ENCODE measurements around the gene TBX6. TPM values are rescaled to one million over a fixed set of nuclear protein-coding genes. Genes with fewer than 3 reads are reported as not detected.
"Not testable (repeated sequence)": the region's sequence is repeated elsewhere in the genome, so short reads cannot be mapped to it uniquely, and the experiment has no call there.

TBX6 gene
- total RNA-seq, 1 experiment from 2014 or later: 0.46 TPM

- no peak overlapping the region for H3K4me3 ChIP-seq (ENCODE audit: low read depth in 2 of 2, low read length in 2 of 2)
- H3K27me3 ChIP-seq (ENCODE audit: control insufficient read depth, insufficient read depth, low read length): no peaks in the 10 kb centered on the region
- in situ Hi-C loops (cut with HindIII; ENCODE audit: low pct_unique_long_range_greater_than_20kb, low sequenced_read_pairs): no loop called here
- TF ChIP-seq, protein P1, sequence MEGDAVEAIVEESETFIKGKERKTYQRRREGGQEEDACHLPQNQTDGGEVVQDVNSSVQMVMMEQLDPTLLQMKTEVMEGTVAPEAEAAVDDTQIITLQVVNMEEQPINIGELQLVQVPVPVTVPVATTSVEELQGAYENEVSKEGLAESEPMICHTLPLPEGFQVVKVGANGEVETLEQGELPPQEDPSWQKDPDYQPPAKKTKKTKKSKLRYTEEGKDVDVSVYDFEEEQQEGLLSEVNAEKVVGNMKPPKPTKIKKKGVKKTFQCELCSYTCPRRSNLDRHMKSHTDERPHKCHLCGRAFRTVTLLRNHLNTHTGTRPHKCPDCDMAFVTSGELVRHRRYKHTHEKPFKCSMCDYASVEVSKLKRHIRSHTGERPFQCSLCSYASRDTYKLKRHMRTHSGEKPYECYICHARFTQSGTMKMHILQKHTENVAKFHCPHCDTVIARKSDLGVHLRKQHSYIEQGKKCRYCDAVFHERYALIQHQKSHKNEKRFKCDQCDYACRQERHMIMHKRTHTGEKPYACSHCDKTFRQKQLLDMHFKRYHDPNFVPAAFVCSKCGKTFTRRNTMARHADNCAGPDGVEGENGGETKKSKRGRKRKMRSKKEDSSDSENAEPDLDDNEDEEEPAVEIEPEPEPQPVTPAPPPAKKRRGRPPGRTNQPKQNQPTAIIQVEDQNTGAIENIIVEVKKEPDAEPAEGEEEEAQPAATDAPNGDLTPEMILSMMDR (IDR thresholded peaks at IDR 0.05): no peak
- TF ChIP-seq, protein P2, sequence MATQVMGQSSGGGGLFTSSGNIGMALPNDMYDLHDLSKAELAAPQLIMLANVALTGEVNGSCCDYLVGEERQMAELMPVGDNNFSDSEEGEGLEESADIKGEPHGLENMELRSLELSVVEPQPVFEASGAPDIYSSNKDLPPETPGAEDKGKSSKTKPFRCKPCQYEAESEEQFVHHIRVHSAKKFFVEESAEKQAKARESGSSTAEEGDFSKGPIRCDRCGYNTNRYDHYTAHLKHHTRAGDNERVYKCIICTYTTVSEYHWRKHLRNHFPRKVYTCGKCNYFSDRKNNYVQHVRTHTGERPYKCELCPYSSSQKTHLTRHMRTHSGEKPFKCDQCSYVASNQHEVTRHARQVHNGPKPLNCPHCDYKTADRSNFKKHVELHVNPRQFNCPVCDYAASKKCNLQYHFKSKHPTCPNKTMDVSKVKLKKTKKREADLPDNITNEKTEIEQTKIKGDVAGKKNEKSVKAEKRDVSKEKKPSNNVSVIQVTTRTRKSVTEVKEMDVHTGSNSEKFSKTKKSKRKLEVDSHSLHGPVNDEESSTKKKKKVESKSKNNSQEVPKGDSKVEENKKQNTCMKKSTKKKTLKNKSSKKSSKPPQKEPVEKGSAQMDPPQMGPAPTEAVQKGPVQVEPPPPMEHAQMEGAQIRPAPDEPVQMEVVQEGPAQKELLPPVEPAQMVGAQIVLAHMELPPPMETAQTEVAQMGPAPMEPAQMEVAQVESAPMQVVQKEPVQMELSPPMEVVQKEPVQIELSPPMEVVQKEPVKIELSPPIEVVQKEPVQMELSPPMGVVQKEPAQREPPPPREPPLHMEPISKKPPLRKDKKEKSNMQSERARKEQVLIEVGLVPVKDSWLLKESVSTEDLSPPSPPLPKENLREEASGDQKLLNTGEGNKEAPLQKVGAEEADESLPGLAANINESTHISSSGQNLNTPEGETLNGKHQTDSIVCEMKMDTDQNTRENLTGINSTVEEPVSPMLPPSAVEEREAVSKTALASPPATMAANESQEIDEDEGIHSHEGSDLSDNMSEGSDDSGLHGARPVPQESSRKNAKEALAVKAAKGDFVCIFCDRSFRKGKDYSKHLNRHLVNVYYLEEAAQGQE (IDR thresholded peaks at IDR 0.05; ENCODE audit: insufficient read depth in 1 of 2, low read depth in 2 of 2, low read length in 1 of 2): no peak
- TF ChIP-seq SIN3A (IDR thresholded peaks at IDR 0.05; ENCODE audit: borderline replicate concordance, insufficient read depth, low read depth, low read length): no peak
- CTCF ChIA-PET: interaction anchor here (0.5 to 0.6 kb wide), 4 partner anchors 43 to 274 kb away, joined by 3 to 4 read pairs (median 4); no protein-coding TSS in a partner anchor
- DNase-seq (ENCODE audit: low read depth, low spot score): no peak
- no TSS peak for BruUV-seq (replicated peaks)
- no peak for ATAC-seq
- H3K9me3 ChIP-seq (ENCODE audit: control insufficient read depth, insufficient read depth, low read depth, low read length): no peaks in the 10 kb centered on the region
- H3K4me1 ChIP-seq (ENCODE audit: control insufficient read depth, insufficient read depth, low read length): no peaks in the 10 kb centered on the region; the same call in 1 of the 2 replicates
- H3K36me3 ChIP-seq (ENCODE audit: control insufficient read depth, insufficient read depth, low read length): no peaks in the 10 kb centered on the region
- H3K27ac ChIP-seq (ENCODE audit: low read length): no peak overlapping the region
- intact Hi-C loops (cut with micrococcal nuclease; ENCODE audit: unreplicated experiment): no loop called here
- POLR2A ChIA-PET: no interaction called here
Measured at GRCh38 chr16:30116291-30117207, 24.8 kb upstream of the TBX6 start.

GRCh38 chr16:30115238-30115637 lies 23.5 kb upstream of the TBX6 start:
- TF ChIP-seq SIN3A (IDR thresholded peaks at IDR 0.05; ENCODE audit: borderline replicate concordance, insufficient read depth, low read depth, low read length) (no peak), TCF7L2 (IDR thresholded peaks at IDR 0.05; ENCODE audit: low read depth, low read length) (no peak), POLR2AphosphoS5 (IDR thresholded peaks at IDR 0.05; ENCODE audit: low read depth, low read length) (no peak)
- TF ChIP-seq, protein P2 (IDR thresholded peaks at IDR 0.05; ENCODE audit: insufficient read depth in 1 of 2, low read depth in 2 of 2, low read length in 1 of 2): no peak
- TF ChIP-seq, protein P1 (IDR thresholded peaks at IDR 0.05): no peak
- BruUV-seq (replicated peaks): no TSS peak
- DNase-seq (ENCODE audit: low read depth, low spot score): no peak
- ChIA-PET POLR2A (no interaction called here), CTCF (no interaction called here)
- no peaks in the 10 kb centered on the region for H3K9me3 ChIP-seq (ENCODE audit: control insufficient read depth, insufficient read depth, low read depth, low read length)
- H3K36me3 ChIP-seq (ENCODE audit: control insufficient read depth, insufficient read depth, low read length): no peaks in the 10 kb centered on the region
- intact Hi-C loops (cut with micrococcal nuclease; ENCODE audit: unreplicated experiment) (no loop called here), in situ Hi-C loops (cut with HindIII; ENCODE audit: low pct_unique_long_range_greater_than_20kb, low sequenced_read_pairs) (no loop called here)
- H3K27me3 ChIP-seq (ENCODE audit: control insufficient read depth, insufficient read depth, low read length): no peaks in the 10 kb centered on the region
- H3K4me3 ChIP-seq (ENCODE audit: low read depth in 2 of 2, low read length in 2 of 2): no peak overlapping the region
- no peak overlapping the region for H3K27ac ChIP-seq (ENCODE audit: low read length)
- no peak for ATAC-seq
- H3K4me1 ChIP-seq (ENCODE audit: control insufficient read depth, insufficient read depth, low read length): no peaks in the 10 kb centered on the region

DNA sequence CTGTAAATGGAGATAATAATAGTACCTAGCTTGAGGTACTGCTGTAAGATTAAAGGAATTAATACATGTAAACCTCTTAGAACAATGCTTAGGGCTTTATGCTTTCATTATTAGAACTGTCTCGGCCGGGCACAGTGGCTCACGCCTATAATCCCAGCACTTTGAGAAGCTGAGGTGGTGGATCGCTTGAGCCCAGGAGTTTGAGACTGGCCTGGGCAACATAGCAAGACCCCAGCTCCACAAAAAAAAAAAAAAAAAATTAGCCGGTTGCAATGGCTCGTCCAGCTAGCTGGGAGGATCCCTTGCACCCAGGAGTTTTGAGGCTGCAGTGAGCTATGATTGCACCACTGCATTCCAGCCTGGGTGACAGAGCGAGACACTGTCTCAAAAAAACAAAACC lies 23.1 kb upstream of the TBX6 start:
- POLR2A ChIA-PET; DNase-seq (ENCODE audit: low read depth, low spot score); ATAC-seq; H3K27ac ChIP-seq (ENCODE audit: low read length); in situ Hi-C loops (cut with HindIII; ENCODE audit: low pct_unique_long_range_greater_than_20kb, low sequenced_read_pairs); H3K4me3 ChIP-seq (ENCODE audit: low read depth in 2 of 2, low read length in 2 of 2); BruUV-seq (replicated peaks); intact Hi-C loops (cut with micrococcal nuclease; ENCODE audit: unreplicated experiment); H3K9me3 ChIP-seq (ENCODE audit: control insufficient read depth, insufficient read depth, low read depth, low read length); H3K36me3 ChIP-seq (ENCODE audit: control insufficient read depth, insufficient read depth, low read length); H3K27me3 ChIP-seq (ENCODE audit: control insufficient read depth, insufficient read depth, low read length); H3K4me1 ChIP-seq (ENCODE audit: control insufficient read depth, insufficient read depth, low read length): not testable (repeated sequence)
- CTCF ChIA-PET: interaction anchor here (0.6 kb wide), 1 partner anchor 63 kb away, joined by 3 read pairs; no protein-coding TSS in a partner anchor
